ENCODE data around the gene THEMIS.

DNA sequence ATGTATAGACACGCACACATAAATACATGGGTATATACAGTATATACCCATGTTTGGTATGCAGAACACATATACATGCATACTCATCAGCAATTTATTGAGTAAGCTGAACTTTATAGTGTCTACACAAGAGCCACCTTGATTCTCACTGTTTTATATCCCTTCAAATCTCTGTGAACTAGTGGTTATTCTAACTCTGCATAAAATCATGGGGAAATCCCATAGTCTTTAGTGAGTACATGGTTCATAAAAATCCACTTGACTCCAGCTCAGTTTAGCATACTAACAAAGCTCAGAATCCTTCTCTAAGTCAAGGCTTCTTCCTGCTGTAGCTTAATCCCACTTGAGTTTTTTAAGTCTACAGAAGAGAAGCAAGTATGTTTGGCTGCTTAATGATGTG lies 104.1 kb downstream of the THEMIS start:
- TF ChIP-seq, protein P1, sequence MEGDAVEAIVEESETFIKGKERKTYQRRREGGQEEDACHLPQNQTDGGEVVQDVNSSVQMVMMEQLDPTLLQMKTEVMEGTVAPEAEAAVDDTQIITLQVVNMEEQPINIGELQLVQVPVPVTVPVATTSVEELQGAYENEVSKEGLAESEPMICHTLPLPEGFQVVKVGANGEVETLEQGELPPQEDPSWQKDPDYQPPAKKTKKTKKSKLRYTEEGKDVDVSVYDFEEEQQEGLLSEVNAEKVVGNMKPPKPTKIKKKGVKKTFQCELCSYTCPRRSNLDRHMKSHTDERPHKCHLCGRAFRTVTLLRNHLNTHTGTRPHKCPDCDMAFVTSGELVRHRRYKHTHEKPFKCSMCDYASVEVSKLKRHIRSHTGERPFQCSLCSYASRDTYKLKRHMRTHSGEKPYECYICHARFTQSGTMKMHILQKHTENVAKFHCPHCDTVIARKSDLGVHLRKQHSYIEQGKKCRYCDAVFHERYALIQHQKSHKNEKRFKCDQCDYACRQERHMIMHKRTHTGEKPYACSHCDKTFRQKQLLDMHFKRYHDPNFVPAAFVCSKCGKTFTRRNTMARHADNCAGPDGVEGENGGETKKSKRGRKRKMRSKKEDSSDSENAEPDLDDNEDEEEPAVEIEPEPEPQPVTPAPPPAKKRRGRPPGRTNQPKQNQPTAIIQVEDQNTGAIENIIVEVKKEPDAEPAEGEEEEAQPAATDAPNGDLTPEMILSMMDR (IDR thresholded peaks at IDR 0.05) = no peak
- TF ChIP-seq POLR2A (IDR thresholded peaks at IDR 0.05) = no peak
